Lower leg skin (tissue), 4 donors: Measurements from ENCODE around the gene SHC1. TPM values are rescaled to one million over a fixed set of nuclear protein-coding genes. Genes with fewer than 3 reads are reported as not detected.
A peak's percentile ranks its signal among the peaks of the same experiment; 100 is the strongest.

Source experiments
- DNase-seq, 2 donors: peaks; one replicate each; pipeline ENCODE4 v3.0.0-alpha.2; 2019; ENCODE audit warnings: low spot score in 2 of 2
- H3K4me3 ChIP-seq: fragments of 200-600 bp; sonication (generic); 2 replicates; pipeline ENCODE4 v1.5.1; 2017; ENCODE audit warnings: mild to moderate bottlenecking, low read depth; ENCODE audit not compliant: poor library complexity, severe bottlenecking
- POLR2A ChIP-seq, 2 donors: fragments of 450-650 bp; IDR thresholded peaks; one replicate each; pipeline ENCODE4 v1.6.1; 2016 to 2017; ENCODE audit warnings: antibody characterized with exemption in 2 of 2, mild to moderate bottlenecking in 1 of 2, moderate library complexity in 1 of 2
- WGBS, 2 donors: methylation state at CpG; one replicate each; pipeline ENCODE4 v1.1.5; 2018; 5-methylcytosine and 5-hydroxymethylcytosine counted together
- intact Hi-C: fragments of 100-400 bp; cut with DNase I; formaldehyde crosslinking; loops from one replicate; pipeline ENCODE4 v1.15.0; 2023; ENCODE audit warnings: low total_unique reads
- total RNA-seq, 4 donors: library from RNA; depleted of rRNA; stranded (reverse); fragments of >200 nt; gene quantifications; one replicate each; pipeline ENCODE4 v1.1.0, GENCODE V29; 2016
- TF ChIP-seq, protein P1 (sequence below), 3 donors: fragments of 450-650 bp; IDR thresholded peaks; one replicate each; pipeline ENCODE4 v1.5.1; 2016; ENCODE audit warnings: antibody characterized with exemption in 3 of 3, mild to moderate bottlenecking in 3 of 3, moderate library complexity in 2 of 3

SHC1 gene
- total RNA-seq, 4 donors from 2014 or later, result 45.4 to 68.9 (median 66.4) TPM

DNA sequence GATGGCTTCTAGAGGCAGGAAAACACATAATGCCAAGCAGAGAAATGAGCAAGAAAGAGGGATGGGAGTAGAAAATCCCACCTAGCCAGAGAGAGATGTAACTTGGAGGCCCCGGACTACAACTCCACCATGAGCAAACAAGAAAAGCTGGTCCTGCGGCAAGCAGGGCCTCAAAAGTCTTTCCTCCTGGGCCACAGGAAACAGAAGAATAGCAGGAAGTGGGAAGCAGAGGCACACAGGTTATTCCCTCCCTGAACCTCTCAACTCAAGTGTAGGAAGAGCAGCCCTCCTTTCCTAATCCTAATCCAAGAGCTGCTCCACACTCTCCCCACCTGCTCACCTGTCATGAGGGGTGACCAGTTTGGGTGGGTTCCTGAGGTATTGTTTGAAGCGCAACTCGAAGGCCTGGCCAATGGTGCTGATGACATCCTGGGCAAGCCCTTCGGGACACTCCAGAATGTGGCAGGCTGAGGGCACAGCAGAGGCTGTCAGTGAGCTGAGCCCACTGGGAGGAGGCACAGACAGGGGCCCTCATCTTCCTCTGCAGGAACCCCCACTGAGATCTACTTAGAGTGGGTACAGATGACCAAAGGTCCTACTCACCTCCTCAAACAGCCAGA lies 3.1 kb downstream of the SHC1 start:
- no peak overlapping the region for H3K4me3 ChIP-seq
- DNase-seq, result no peak
- intact Hi-C loops, result loop anchor here (10.0 kb wide), 1 partner anchor 47 kb away; no protein-coding TSS in a partner anchor
- WGBS, 2 donors, result 65 to 71% methylated on average over 5 of the region's 5 CpGs
- no peak for TF ChIP-seq POLR2A (IDR thresholded peaks at IDR 0.05)

DNA sequence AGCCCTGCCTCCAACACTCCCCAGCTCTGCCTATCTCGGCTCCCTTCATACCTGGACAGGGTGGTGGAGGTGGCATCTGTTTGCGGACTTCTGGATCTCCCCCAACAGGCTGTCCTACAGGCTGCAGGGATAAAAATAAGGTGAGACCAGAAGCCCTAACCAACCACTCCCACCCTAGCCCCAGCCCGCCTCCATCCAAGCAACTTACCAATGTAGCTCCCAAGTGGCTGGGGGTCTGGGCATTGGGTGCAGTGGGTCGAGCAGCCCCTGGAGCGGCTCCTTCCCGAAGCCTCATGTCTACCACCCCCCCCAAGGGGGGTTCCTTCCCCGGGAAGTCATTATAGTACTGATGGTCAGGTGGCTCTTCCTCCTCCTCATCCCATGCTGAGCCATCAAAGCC lies 4.4 kb downstream of the SHC1 start:
- WGBS, 2 donors, result 78 to 81% methylated on average over 6 to 7 of the region's 7 CpGs
- no peak for DNase-seq
- no peak overlapping the region for H3K4me3 ChIP-seq
- TF ChIP-seq, protein P1, sequence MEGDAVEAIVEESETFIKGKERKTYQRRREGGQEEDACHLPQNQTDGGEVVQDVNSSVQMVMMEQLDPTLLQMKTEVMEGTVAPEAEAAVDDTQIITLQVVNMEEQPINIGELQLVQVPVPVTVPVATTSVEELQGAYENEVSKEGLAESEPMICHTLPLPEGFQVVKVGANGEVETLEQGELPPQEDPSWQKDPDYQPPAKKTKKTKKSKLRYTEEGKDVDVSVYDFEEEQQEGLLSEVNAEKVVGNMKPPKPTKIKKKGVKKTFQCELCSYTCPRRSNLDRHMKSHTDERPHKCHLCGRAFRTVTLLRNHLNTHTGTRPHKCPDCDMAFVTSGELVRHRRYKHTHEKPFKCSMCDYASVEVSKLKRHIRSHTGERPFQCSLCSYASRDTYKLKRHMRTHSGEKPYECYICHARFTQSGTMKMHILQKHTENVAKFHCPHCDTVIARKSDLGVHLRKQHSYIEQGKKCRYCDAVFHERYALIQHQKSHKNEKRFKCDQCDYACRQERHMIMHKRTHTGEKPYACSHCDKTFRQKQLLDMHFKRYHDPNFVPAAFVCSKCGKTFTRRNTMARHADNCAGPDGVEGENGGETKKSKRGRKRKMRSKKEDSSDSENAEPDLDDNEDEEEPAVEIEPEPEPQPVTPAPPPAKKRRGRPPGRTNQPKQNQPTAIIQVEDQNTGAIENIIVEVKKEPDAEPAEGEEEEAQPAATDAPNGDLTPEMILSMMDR (IDR thresholded peaks at IDR 0.05), result no peak
- TF ChIP-seq POLR2A (IDR thresholded peaks at IDR 0.05), result no peak
- intact Hi-C loops, result loop anchor here (10.0 kb wide), 1 partner anchor 49 kb away; no protein-coding TSS in a partner anchor

DNA sequence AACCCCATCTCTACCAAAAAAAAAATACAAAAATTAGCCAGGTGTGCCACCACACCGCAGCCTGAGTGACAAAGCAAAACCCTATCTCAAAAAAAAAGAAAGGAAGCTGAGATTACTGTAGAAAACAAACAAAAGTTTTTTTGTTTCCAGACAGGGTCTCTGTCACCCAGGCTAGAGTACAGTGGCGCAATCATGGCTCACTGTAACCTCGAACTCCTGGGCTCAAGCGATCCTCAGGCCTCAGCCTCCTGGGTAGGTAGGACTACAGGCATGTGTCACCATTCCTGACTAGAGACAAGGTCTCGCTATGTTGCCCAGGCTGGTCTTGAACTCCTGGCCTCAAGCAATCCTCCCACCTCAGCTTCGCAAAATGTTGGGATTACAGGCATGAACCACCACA lies 6.2 kb downstream of the SHC1 start:
- TF ChIP-seq, protein P1 (IDR thresholded peaks at IDR 0.05), result no peak
- no peak for TF ChIP-seq POLR2A (IDR thresholded peaks at IDR 0.05)
- no peak overlapping the region for H3K4me3 ChIP-seq
- WGBS, 2 donors, result 85 to 93% methylated on average over 6 of the region's 6 CpGs
- intact Hi-C loops, result loop anchor here (10.0 kb wide), 1 partner anchor 50 kb away; no protein-coding TSS in a partner anchor
- DNase-seq, result no peak

DNA sequence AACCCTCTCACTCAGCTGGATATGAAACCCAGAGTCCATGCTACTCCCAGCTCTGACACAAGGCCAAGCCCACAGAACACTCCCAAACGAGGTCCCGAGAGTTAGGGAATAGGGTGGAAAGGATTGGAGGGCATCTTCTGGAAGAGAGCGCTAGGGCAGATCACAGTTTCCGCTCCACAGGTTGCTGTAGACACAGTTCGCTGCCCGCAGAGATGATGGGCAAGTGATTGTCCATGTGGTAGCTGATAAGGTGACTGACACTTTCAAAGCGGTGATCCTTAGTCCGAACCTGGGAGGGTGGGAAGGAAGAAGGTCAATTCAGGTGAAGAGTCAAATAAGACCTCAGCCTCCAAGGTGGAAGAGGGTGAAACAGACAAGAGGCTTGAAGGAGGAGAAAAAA lies 6.9 kb downstream of the SHC1 start:
- no peak overlapping the region for H3K4me3 ChIP-seq
- DNase-seq, result no peak
- WGBS, 2 donors, result 80 to 82% methylated on average over 8 of the region's 8 CpGs
- intact Hi-C loops, result loop anchor here (10.0 kb wide), 1 partner anchor 51 kb away; no protein-coding TSS in a partner anchor
- TF ChIP-seq, protein P1 (IDR thresholded peaks at IDR 0.05), result no peak
- no peak for TF ChIP-seq POLR2A (IDR thresholded peaks at IDR 0.05)

DNA sequence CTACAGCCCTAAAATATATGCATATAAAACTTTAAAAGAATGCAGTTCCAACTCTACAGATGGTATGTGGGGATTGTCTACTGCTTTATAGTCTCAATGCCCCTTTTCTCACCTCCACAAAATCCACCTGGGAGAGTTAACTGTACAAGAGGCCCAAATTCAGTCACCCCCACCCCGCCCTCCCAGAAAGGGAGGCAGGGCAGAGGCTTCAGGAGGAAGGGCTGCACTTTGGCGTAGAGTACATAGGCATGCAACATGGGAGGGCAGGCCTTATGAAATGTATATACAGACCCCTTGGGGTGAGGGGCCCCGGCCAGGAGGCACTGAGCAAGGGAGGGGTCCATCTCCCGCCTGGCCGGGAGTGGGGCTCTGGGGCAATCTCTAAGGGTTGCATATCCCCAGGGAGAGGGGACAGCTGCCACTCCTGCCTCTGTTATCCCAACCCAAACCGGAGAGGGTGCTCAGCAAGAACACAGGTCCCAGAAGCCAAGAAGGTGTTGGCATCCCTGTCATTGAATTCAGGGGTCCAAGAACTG lies 7.7 kb downstream of the SHC1 start:
- H3K4me3 ChIP-seq, result no peak overlapping the region
- intact Hi-C loops, result loop anchor here (10.0 kb wide), 1 partner anchor 52 kb away; no protein-coding TSS in a partner anchor
- DNase-seq, result no peak
- WGBS, 2 donors, result 42 to 57% methylated on average over 6 of the region's 6 CpGs
- TF ChIP-seq, protein P1 (IDR thresholded peaks at IDR 0.05), result no peak
- TF ChIP-seq POLR2A (IDR thresholded peaks at IDR 0.05), result no peak

DNA sequence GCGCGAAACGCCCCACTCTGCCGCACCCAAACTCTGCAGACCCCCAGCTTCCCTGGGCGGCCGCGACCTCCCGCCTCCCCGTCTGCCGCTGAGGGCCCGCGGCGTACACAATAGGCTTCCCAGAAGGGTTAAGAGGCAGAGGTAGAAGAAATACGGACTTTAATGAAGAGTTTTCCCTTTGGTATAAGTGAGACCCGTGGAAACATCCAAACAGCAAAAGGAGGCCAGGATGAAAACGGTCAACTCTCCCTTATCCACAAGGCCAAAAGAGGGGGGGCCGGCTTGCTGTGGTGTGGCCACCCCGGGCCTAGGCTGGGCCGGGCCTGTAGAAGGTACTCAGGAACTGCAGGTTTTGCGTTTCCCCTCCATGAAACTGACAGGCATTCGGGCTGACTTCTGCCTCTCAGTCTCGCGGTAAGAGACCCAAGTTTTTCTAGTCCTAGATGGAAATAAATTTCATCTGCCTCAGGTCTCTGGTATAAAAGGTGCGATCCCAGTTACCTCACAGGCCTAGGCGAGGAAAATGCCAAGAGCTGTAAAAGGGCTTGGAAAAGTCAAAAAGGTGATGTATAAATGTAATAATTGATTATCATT lies 8.3 kb downstream of the SHC1 start:
- intact Hi-C loops, result loop anchor here (10.0 kb wide), 1 partner anchor 53 kb away; no protein-coding TSS in a partner anchor
- TF ChIP-seq, protein P1 (IDR thresholded peaks at IDR 0.05), result no peak
- TF ChIP-seq POLR2A (IDR thresholded peaks at IDR 0.05), result no peak
- H3K4me3 ChIP-seq, result peak overlapping the region; percentile 67
- DNase-seq, result no peak
- WGBS, 2 donors, result 2% methylated on average over 22 to 25 of the region's 25 CpGs
